ENCODE results near the gene PALD1.

DNA sequence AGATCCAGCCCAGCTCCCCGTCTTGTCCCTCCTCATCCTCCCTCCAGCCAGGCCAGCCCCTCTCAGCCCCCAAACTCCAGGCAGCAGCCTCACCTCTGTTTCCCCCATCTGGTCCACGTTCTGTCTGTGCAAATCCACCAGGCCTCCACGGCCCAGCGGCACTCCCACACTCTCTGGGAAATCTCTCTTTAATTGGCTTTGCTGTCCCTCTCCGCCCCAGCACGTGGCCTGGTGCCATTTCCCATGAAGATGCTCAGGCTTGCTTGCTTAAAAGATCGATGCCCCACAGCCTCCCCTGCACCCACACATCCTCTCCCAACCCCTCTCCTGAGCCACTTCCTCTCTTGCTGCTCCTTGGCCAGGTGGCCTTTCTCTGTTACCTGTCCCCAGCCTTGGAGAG is 84.7 kb downstream of the PALD1 start:
- TF ChIP-seq, protein P1, sequence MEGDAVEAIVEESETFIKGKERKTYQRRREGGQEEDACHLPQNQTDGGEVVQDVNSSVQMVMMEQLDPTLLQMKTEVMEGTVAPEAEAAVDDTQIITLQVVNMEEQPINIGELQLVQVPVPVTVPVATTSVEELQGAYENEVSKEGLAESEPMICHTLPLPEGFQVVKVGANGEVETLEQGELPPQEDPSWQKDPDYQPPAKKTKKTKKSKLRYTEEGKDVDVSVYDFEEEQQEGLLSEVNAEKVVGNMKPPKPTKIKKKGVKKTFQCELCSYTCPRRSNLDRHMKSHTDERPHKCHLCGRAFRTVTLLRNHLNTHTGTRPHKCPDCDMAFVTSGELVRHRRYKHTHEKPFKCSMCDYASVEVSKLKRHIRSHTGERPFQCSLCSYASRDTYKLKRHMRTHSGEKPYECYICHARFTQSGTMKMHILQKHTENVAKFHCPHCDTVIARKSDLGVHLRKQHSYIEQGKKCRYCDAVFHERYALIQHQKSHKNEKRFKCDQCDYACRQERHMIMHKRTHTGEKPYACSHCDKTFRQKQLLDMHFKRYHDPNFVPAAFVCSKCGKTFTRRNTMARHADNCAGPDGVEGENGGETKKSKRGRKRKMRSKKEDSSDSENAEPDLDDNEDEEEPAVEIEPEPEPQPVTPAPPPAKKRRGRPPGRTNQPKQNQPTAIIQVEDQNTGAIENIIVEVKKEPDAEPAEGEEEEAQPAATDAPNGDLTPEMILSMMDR (IDR thresholded peaks at IDR 0.05): no peak
- no peak for TF ChIP-seq POLR2A (IDR thresholded peaks at IDR 0.05)

Measured in body of pancreas (tissue), 4 donors.